ENCODE data around the gene FAM78A. TPM values are rescaled to one million over a fixed set of nuclear protein-coding genes. Genes with fewer than 3 reads are reported as not detected.

The FAM78A gene
- total and polyA plus RNA-seq, 2 of the 8 experiments (the other 6 are each of a cell fraction or from before 2014, with no cell fraction given): 3.1 TPM

DNA sequence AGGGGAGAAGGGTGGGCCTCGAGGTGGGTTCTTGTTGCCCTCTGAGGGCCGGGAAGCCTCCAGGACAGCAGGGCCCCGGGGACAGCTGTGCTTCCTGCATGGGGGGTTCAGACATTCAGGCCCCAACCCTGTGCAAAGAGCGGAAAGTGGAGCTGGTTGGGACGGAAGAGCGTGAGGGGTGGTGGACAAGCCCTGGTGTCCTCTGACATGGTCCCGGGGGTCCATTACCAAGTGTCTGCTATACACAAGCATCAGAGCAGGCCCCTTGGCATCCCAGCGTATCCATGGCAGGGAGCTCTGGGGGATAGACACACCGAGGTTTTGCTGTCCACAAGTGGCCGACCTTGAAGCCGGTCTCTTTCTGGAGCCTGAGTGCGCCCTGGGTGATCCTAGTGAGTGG lies 22.5 kb upstream of the FAM78A start:
- H2BK12ac ChIP-seq (ENCODE audit: low read depth, low read length): no peak overlapping the region
- H3K79me1 ChIP-seq (ENCODE audit: low read depth, low read length): no peaks in the 10 kb centered on the region
- H3K23me2 ChIP-seq (ENCODE audit: low read depth, low read length): no peaks in the 10 kb centered on the region
- ChIA-PET CTCF (ENCODE audit: partially characterized antibody) (interaction anchor here (0.8 to 2.4 kb wide), 7 partner anchors 9 to 84 kb away, joined by 3 to 8 read pairs (median 3); partner anchors contain the start of gene PLPP7), POLR2A (ENCODE audit: partially characterized antibody) (interaction anchor here (0.6 to 1.1 kb wide), 2 partner anchors 138 to 186 kb away, joined by 3 to 5 read pairs; no protein-coding TSS in a partner anchor)
- no peak overlapping the region for H2BK15ac ChIP-seq (ENCODE audit: low read length)
- no peak for DNase-seq (ENCODE audit: low read depth in 1 of 2, low spot score in 2 of 2)
- H3K4me3 ChIP-seq (ENCODE audit: extremely low read depth in 1 of 4, insufficient read depth in 2 of 4, low read depth in 3 of 4, low read length in 4 of 4): no peak overlapping the region
- no peak overlapping the region for H2AFZ ChIP-seq (ENCODE audit: low read length)
- WGBS, 2 experiments (ENCODE audit: extremely low coverage in 1 of 2, insufficient coverage in 1 of 2, insufficient read length in 1 of 2, insufficient replicate concordance in 2 of 2, low coverage in 1 of 2, low lambda C conversion rate in 2 of 2, missing lambda C conversion rate in 1 of 2): 95% methylated on average over 12 of the region's 12 CpGs; no CpG with 5 or more reads in 1 of the 2 experiments
- H2AK5ac ChIP-seq (ENCODE audit: low read depth, low read length): no peak overlapping the region
- no peak overlapping the region for H3K14ac ChIP-seq (ENCODE audit: insufficient read length)
- H4K5ac ChIP-seq (ENCODE audit: insufficient read length, low read depth, low read length): no peak overlapping the region
- H4K91ac ChIP-seq (replicated peaks; ENCODE audit: insufficient read length, low read length): no peak overlapping the region
- no peak overlapping the region for H3K23ac ChIP-seq (ENCODE audit: insufficient read length)
- no peaks in the 10 kb centered on the region for H3K9me3 ChIP-seq (ENCODE audit: insufficient read depth in 2 of 2, low read depth in 1 of 2, low read length in 1 of 2)
- no peak for FAIRE-seq
- no peak overlapping the region for H3K4ac ChIP-seq (replicated peaks; ENCODE audit: insufficient read length, low read depth, low read length)
- no peaks in the 10 kb centered on the region for H3K27me3 ChIP-seq (replicated peaks in 1 of 4; ENCODE audit: control insufficient read depth in 3 of 4, extremely low read depth in 1 of 4, insufficient read depth in 3 of 4, low read length in 3 of 4)
- H3K4me1 ChIP-seq (replicated peaks in 1 of 4; ENCODE audit: control insufficient read depth in 3 of 4, insufficient read depth in 4 of 4, low read length in 3 of 4): peaks cover 0 to 5% (median 3%) of the 10 kb centered on the region in 4 experiments; a peak in 2 of 7 replicates
- no peak overlapping the region for H3K56ac ChIP-seq (replicated peaks; ENCODE audit: insufficient read length, low read depth, low read length)
- H3K4me2 ChIP-seq (ENCODE audit: insufficient read depth in 1 of 2, low read depth in 2 of 2, low read length in 2 of 2): no peak overlapping the region
- H4K20me1 ChIP-seq (replicated peaks in 1 of 2; ENCODE audit: control insufficient read depth in 1 of 2, insufficient read depth in 2 of 2, low read length in 2 of 2): no peaks in the 10 kb centered on the region
- H2BK120ac ChIP-seq (replicated peaks; ENCODE audit: low read depth, low read length): no peak overlapping the region
- H3K79me2 ChIP-seq (ENCODE audit: control insufficient read depth in 1 of 2, insufficient read depth in 2 of 2, low read length in 2 of 2): no peaks in the 10 kb centered on the region
- no peak overlapping the region for H3K18ac ChIP-seq (ENCODE audit: extremely low read depth, low read length)
- no peak overlapping the region for H2BK20ac ChIP-seq (ENCODE audit: low read length)
- H2BK5ac ChIP-seq (ENCODE audit: low read depth, low read length): no peak overlapping the region
- H3K27ac ChIP-seq (ENCODE audit: low read depth, low read length): no peak overlapping the region
- no peak overlapping the region for H3K9ac ChIP-seq (replicated peaks in 1 of 4; ENCODE audit: extremely low read depth in 1 of 4, low read depth in 3 of 4, low read length in 3 of 4)
- no peak overlapping the region for H4K8ac ChIP-seq (ENCODE audit: extremely low read depth, insufficient read depth, low read length)
- H3K36me3 ChIP-seq (ENCODE audit: control insufficient read depth in 2 of 4, insufficient read depth in 4 of 4, low read length in 3 of 4): no peaks in the 10 kb centered on the region
- TF ChIP-seq, protein P1, sequence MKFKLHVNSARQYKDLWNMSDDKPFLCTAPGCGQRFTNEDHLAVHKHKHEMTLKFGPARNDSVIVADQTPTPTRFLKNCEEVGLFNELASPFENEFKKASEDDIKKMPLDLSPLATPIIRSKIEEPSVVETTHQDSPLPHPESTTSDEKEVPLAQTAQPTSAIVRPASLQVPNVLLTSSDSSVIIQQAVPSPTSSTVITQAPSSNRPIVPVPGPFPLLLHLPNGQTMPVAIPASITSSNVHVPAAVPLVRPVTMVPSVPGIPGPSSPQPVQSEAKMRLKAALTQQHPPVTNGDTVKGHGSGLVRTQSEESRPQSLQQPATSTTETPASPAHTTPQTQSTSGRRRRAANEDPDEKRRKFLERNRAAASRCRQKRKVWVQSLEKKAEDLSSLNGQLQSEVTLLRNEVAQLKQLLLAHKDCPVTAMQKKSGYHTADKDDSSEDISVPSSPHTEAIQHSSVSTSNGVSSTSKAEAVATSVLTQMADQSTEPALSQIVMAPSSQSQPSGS (IDR thresholded peaks at IDR 0.05; ENCODE audit: low read length): no peak
- no peak for TF ChIP-seq EGR1 (IDR thresholded peaks at IDR 0.05; ENCODE audit: borderline replicate concordance, low read depth, low read length)
- TF ChIP-seq BCL11A (IDR thresholded peaks at IDR 0.05; ENCODE audit: low read depth in 2 of 2, low read length in 2 of 2): no peak
- no peak for TF ChIP-seq GABPA (IDR thresholded peaks at IDR 0.05; ENCODE audit: borderline replicate concordance, insufficient read depth, low read length)
- no peak for TF ChIP-seq CBX5 (IDR thresholded peaks at IDR 0.05; ENCODE audit: low read depth, low read length)
- no peak for TF ChIP-seq CHD2 (IDR thresholded peaks at IDR 0.05; ENCODE audit: low read length)
- TF ChIP-seq PHF8 (conservative IDR thresholded peaks at IDR 0.05; ENCODE audit: low read depth, low read length): no peak
- TF ChIP-seq ZNF274 (IDR thresholded peaks at IDR 0.05; ENCODE audit: borderline replicate concordance, extremely low read depth, low read length): no peak
- TF ChIP-seq EZH2 (IDR thresholded peaks at IDR 0.05; ENCODE audit: low read depth, low read length, severe bottlenecking): no peak
- no peak for TF ChIP-seq SP2 (IDR thresholded peaks at IDR 0.05; ENCODE audit: low read length)
- no peak for TF ChIP-seq HDAC2 (IDR thresholded peaks at IDR 0.05; ENCODE audit: borderline replicate concordance in 1 of 2, low read depth in 2 of 2, low read length in 2 of 2)
- no peak for TF ChIP-seq NRF1 (IDR thresholded peaks at IDR 0.05; ENCODE audit: low read depth, low read length)

Measured in H1 (cell line).